Measurements from ENCODE around the gene PTPRU. TPM values are rescaled to one million over a fixed set of nuclear protein-coding genes. Genes with fewer than 3 reads are reported as not detected.

The PTPRU gene
- total RNA-seq, 1 experiment from 2014 or later: 6.8 TPM

DNA sequence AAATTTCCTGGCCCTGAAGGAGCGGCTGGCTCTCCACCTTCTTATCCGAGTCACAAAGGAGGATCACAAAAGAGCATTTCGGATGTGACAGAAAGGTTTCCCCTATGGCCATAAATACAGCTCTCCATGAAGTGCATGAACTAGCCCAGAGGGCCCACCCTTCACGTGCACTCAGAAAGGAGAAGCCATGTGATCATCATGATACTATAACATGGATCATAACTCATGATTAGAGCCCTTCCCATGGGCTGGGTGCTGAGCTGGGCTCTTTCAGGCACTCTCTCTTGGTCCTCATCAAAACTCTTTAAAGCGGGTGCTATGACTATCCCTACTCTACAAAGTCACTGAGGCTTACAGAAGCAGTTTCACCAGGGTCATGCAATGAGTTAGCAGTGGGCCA, 135.0 kb downstream of the PTPRU start:
- H3K27me3 ChIP-seq (replicated peaks; ENCODE audit: insufficient read depth, low read depth, low read length, poor library complexity): peaks cover 63% of the 10 kb centered on the region
- no peaks in the 10 kb centered on the region for H3K9me3 ChIP-seq (ENCODE audit: low read depth, low read length, poor library complexity, severe bottlenecking)
- DNase-seq (ENCODE audit: low spot score): no peak
- no peaks in the 10 kb centered on the region for H3K36me3 ChIP-seq (ENCODE audit: insufficient read depth, low read length, poor library complexity, severe bottlenecking)
- H3K27ac ChIP-seq (ENCODE audit: low read depth, low read length, poor library complexity, severe bottlenecking): no peak overlapping the region
- ChIA-PET CTCF (no interaction called here), POLR2A (ENCODE audit: low non-redundant PET) (no interaction called here)
- TF ChIP-seq CTCF (conservative IDR thresholded peaks at IDR 0.05; ENCODE audit: low read depth, low read length) (no peak), EZH2 (IDR thresholded peaks at IDR 0.05; ENCODE audit: borderline replicate concordance, low read depth, low read length, poor library complexity, severe bottlenecking) (no peak)
- intact Hi-C loops (cut with micrococcal nuclease; ENCODE audit: unreplicated experiment): no loop called here
- H3K4me1 ChIP-seq (ENCODE audit: insufficient read depth, low read length, poor library complexity, severe bottlenecking): no peaks in the 10 kb centered on the region
- BruUV-seq (replicated peaks): no TSS peak
- H3K4me3 ChIP-seq (ENCODE audit: low read depth, low read length, poor library complexity, severe bottlenecking): no peak overlapping the region

DNA sequence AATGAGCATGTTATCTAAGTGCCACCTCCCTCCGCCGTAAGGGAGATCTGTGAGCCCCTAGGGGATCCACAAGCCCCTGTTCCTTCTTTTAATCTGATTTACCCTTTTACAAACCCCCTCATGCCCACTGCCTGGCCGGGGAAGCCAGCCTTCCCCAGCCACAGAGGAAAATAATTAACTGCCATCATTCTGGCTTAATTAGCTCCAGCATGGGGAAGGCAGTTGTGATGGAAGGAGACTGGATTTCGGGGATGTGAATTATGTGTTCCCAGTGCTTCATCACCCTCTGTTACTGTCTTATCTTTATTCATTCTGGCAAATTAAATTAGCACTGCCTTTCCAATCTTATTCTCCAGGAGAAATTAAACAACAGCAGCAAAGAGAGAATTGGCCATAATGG, 135.8 kb downstream of the PTPRU start:
- H3K9me3 ChIP-seq (ENCODE audit: low read depth, low read length, poor library complexity, severe bottlenecking): peaks cover 4% of the 10 kb centered on the region
- peaks cover 63% of the 10 kb centered on the region for H3K27me3 ChIP-seq (replicated peaks; ENCODE audit: insufficient read depth, low read depth, low read length, poor library complexity)
- no peak overlapping the region for H3K27ac ChIP-seq (ENCODE audit: low read depth, low read length, poor library complexity, severe bottlenecking)
- intact Hi-C loops (cut with micrococcal nuclease; ENCODE audit: unreplicated experiment): no loop called here
- DNase-seq (ENCODE audit: low spot score): no peak
- no peak for TF ChIP-seq CTCF (conservative IDR thresholded peaks at IDR 0.05; ENCODE audit: low read depth, low read length)
- TF ChIP-seq EZH2 (IDR thresholded peaks at IDR 0.05; ENCODE audit: borderline replicate concordance, low read depth, low read length, poor library complexity, severe bottlenecking): no peak
- no peaks in the 10 kb centered on the region for H3K4me1 ChIP-seq (ENCODE audit: insufficient read depth, low read length, poor library complexity, severe bottlenecking)
- POLR2A ChIA-PET (ENCODE audit: low non-redundant PET): no interaction called here
- no peaks in the 10 kb centered on the region for H3K36me3 ChIP-seq (ENCODE audit: insufficient read depth, low read length, poor library complexity, severe bottlenecking)
- CTCF ChIA-PET: no interaction called here
- H3K4me3 ChIP-seq (ENCODE audit: low read depth, low read length, poor library complexity, severe bottlenecking): no peak overlapping the region
- BruUV-seq (replicated peaks): no TSS peak

Other genes with a start within 250 kb of the PTPRU start
- 1.1 and 1.3 TPM in 2 replicates for gene TMEM200B, start 112.6 kb upstream of the PTPRU start, total RNA-seq (2021)
- gene SRSF4, start 54.6 kb upstream of the PTPRU start, total RNA-seq (2021): 104 and 116 TPM in 2 replicates
- gene MECR, start 5.6 kb upstream of the PTPRU start, total RNA-seq (2021): 39.0 and 39.3 TPM in 2 replicates

Data from A673 (cell line).